Keratinocyte (primary cell): ENCODE measurements around the gene RAB5IF.

ENCODE experiments used
- EZH2 ChIP-seq: IDR thresholded peaks from one replicate; pipeline ENCODE4 v1.6.1; 2012; ENCODE audit warnings: inconsistent platforms, mild to moderate bottlenecking, low read length, moderate library complexity
- TF ChIP-seq, protein P1 (sequence below), 3 experiments: IDR thresholded peaks in 1 of 3; conservative IDR thresholded peaks in 1 of 3; optimal IDR thresholded peaks in 1 of 3; 2 replicates in 2 of 3; 3 replicates in 1 of 3; pipeline versions ENCODE3 to v1.5.1; 2011; ENCODE audit warnings: low read length in 3 of 3, mild to moderate bottlenecking in 3 of 3, moderate library complexity in 2 of 3, control low read depth in 1 of 3, inconsistent platforms in 1 of 3; ENCODE audit not compliant: insufficient read depth in 2 of 3; ENCODE audit errors: extremely low read depth in 1 of 3

DNA sequence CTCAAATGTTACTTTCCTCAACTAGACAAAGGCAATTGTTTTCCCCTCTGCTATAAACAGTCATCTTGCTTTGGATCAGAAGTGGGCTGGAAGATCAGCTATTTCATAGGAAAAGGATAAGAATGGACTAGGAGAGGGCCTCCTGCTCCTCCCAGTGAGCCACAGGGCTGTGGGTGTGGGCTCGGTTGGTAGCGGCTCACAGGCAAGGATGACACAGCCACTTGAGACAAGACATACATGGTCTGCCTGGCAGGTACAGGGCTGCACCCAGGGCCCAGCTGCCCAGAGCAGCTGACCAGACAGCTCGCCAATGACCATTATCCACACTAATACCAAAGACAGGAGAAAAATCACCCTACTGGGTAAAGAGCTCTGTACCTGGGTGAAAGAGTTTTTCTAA, 49.4 kb downstream of the RAB5IF start:
- TF ChIP-seq EZH2, result no peak
- TF ChIP-seq, protein P1, sequence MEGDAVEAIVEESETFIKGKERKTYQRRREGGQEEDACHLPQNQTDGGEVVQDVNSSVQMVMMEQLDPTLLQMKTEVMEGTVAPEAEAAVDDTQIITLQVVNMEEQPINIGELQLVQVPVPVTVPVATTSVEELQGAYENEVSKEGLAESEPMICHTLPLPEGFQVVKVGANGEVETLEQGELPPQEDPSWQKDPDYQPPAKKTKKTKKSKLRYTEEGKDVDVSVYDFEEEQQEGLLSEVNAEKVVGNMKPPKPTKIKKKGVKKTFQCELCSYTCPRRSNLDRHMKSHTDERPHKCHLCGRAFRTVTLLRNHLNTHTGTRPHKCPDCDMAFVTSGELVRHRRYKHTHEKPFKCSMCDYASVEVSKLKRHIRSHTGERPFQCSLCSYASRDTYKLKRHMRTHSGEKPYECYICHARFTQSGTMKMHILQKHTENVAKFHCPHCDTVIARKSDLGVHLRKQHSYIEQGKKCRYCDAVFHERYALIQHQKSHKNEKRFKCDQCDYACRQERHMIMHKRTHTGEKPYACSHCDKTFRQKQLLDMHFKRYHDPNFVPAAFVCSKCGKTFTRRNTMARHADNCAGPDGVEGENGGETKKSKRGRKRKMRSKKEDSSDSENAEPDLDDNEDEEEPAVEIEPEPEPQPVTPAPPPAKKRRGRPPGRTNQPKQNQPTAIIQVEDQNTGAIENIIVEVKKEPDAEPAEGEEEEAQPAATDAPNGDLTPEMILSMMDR (optimal IDR thresholded peaks at IDR 0.05 in 1 of 3, IDR thresholded peaks at IDR 0.05 in 1 of 3, conservative IDR thresholded peaks at IDR 0.05 in 1 of 3; ENCODE audit: extremely low read depth in 1 of 3, insufficient read depth in 2 of 3, low read length in 3 of 3), result no peak
